Endothelial cell of umbilical vein (primary cell): ENCODE results near the gene SSC5D. TPM values are rescaled to one million over a fixed set of nuclear protein-coding genes. Genes with fewer than 3 reads are reported as not detected.

Source experiments
- BruUV-seq: library from RNA; stranded (reverse); fragments of 400-500 nt; replicated peaks from 2 replicates; lab custom pipeline; 2021; lab: Mats Ljungman, UMichigan
- CTCF ChIA-PET: fragments of 300-600, 350-600 bp; sonication (Branson Sonifier 250); formaldehyde crosslinking; loops from one replicate; lab custom pipeline; 2021; ENCODE audit warnings: antibody characterized with exemption, inconsistent platforms; lab: Charles Lee
- POLR2A ChIA-PET: fragments of 300-600, 350-600 bp; sonication (Branson Sonifier 250); formaldehyde crosslinking; loops from one replicate; lab custom pipeline; 2021; ENCODE audit warnings: antibody characterized with exemption, inconsistent platforms; lab: Charles Lee
- DNase-seq: peaks from one replicate; pipeline ENCODE4 v3.0.0-alpha.2; 2011; ENCODE audit warnings: low read depth, low spot score
- FAIRE-seq: peaks from 2 replicates; lab custom pipeline; 2011; peaks lifted over from hg19 to GRCh38; lab: Jason Lieb, UNC
- H2AFZ ChIP-seq: 2 replicates; pipeline ENCODE4 v1.6.0; 2012; ENCODE audit warnings: low read depth, low read length, control low read depth, inconsistent platforms
- H3K27ac ChIP-seq: 2 replicates; pipeline ENCODE4 v1.5.1; 2011; ENCODE audit warnings: low read depth, mild to moderate bottlenecking, control low read depth, low read length, moderate library complexity; ENCODE audit not compliant: insufficient read depth
- H3K27me3 ChIP-seq, 2 experiments: 2 replicates each; pipeline versions ENCODE4 v1.6.0 to v1.6.1; 2011; ENCODE audit warnings: low read length in 2 of 2, mixed read lengths in 1 of 2; ENCODE audit not compliant: control insufficient read depth in 2 of 2, insufficient read depth in 2 of 2
- H3K36me3 ChIP-seq, 2 experiments: 2 replicates in 1 of 2; 3 replicates in 1 of 2; pipeline ENCODE4 v1.5.1; 2011; ENCODE audit warnings: low read length in 2 of 2, mild to moderate bottlenecking in 1 of 2, moderate library complexity in 1 of 2; ENCODE audit not compliant: control insufficient read depth in 2 of 2, insufficient read depth in 2 of 2; ENCODE audit errors: extremely low read depth in 1 of 2
- H3K4me1 ChIP-seq: 3 replicates; pipeline ENCODE4 v1.5.1; 2011; ENCODE audit warnings: mild to moderate bottlenecking, low read length; ENCODE audit not compliant: control insufficient read depth, insufficient read depth; ENCODE audit errors: extremely low read depth
- H3K4me2 ChIP-seq: 2 replicates; pipeline ENCODE4 v1.6.1; 2011; ENCODE audit warnings: low read length, control low read depth, mixed read lengths; ENCODE audit not compliant: insufficient read depth
- H3K4me3 ChIP-seq, 3 experiments: fragments of 200-600 bp in 1 of 3; sonication (generic), shearing (Covaris generic) in 1 of 3; replicated peaks in 1 of 3; 2 replicates each; pipeline ENCODE4 v1.5.1; 2011 to 2016; ENCODE audit warnings: control low read depth in 3 of 3, low read length in 3 of 3, mild to moderate bottlenecking in 2 of 3, inconsistent platforms in 1 of 3, low read depth in 1 of 3, moderate library complexity in 1 of 3; ENCODE audit not compliant: insufficient read depth in 1 of 3
- H3K79me2 ChIP-seq: 2 replicates; pipeline ENCODE4 v1.6.0; 2012; ENCODE audit warnings: low read length, inconsistent platforms; ENCODE audit not compliant: control insufficient read depth, insufficient read depth
- H3K9ac ChIP-seq: replicated peaks from 2 replicates; pipeline ENCODE3; 2011; ENCODE audit warnings: low read length, control low read depth; ENCODE audit not compliant: insufficient read depth; ENCODE audit errors: extremely low read depth
- H3K9me1 ChIP-seq: replicated peaks from 3 replicates; pipeline ENCODE4 v1.6.0; 2011; ENCODE audit warnings: mild to moderate bottlenecking, low read length; ENCODE audit not compliant: control insufficient read depth, insufficient read depth; ENCODE audit errors: extremely low read depth
- H3K9me3 ChIP-seq: replicated peaks from 2 replicates; pipeline ENCODE4 v1.5.1; 2012; ENCODE audit warnings: low read length, inconsistent platforms; ENCODE audit not compliant: control insufficient read depth, insufficient read depth
- H4K20me1 ChIP-seq: replicated peaks from 2 replicates; pipeline ENCODE3; 2011; ENCODE audit warnings: mild to moderate bottlenecking, low read length; ENCODE audit not compliant: control insufficient read depth, insufficient read depth; ENCODE audit errors: extremely low read depth
- CTCF ChIP-seq, 2 donors: IDR thresholded peaks; 1 replicate in 1 of 2; 2 replicates in 1 of 2; pipeline ENCODE4 v1.5.1; 2011; ENCODE audit warnings: low read length in 2 of 2, mild to moderate bottlenecking in 2 of 2, moderate library complexity in 2 of 2, control low read depth in 1 of 2, inconsistent platforms in 1 of 2, low read depth in 1 of 2; ENCODE audit not compliant: insufficient read depth in 1 of 2; ENCODE audit errors: extremely low read depth in 1 of 2
- EZH2 ChIP-seq: IDR thresholded peaks from 2 replicates; pipeline ENCODE4 v1.6.1; 2012; ENCODE audit warnings: borderline replicate concordance, low read depth, mild to moderate bottlenecking, moderate library complexity, low read length, inconsistent platforms; ENCODE audit not compliant: severe bottlenecking
- FOS ChIP-seq: IDR thresholded peaks from 2 replicates; pipeline ENCODE4 v1.6.1; 2011; ENCODE audit warnings: mild to moderate bottlenecking, low read length, moderate library complexity, borderline replicate concordance; ENCODE audit not compliant: insufficient read depth
- GATA2 ChIP-seq: IDR thresholded peaks from 2 replicates; pipeline ENCODE4 v1.7.0; 2011; ENCODE audit warnings: low read depth, mild to moderate bottlenecking, moderate library complexity, mixed read lengths, low read length; ENCODE audit not compliant: insufficient read length, insufficient read depth
- JUN ChIP-seq: IDR thresholded peaks from 2 replicates; pipeline ENCODE4 v1.6.1; 2011; ENCODE audit warnings: borderline replicate concordance, low read depth; ENCODE audit not compliant: insufficient read length, insufficient read depth
- MAX ChIP-seq: IDR thresholded peaks from 2 replicates; pipeline ENCODE4 v1.6.1; 2011; ENCODE audit not compliant: insufficient read depth, insufficient read length
- MYC ChIP-seq: IDR thresholded peaks from one replicate; pipeline ENCODE4 v1.6.1; 2011; ENCODE audit warnings: mild to moderate bottlenecking, low read depth, low read length
- POLR2A ChIP-seq: IDR thresholded peaks from 2 replicates; pipeline ENCODE4 v1.6.1; 2012; ENCODE audit warnings: low read depth, mild to moderate bottlenecking, control low read depth, low read length
- POLR2AphosphoS5 ChIP-seq: IDR thresholded peaks from 2 replicates; pipeline ENCODE4 v1.6.1; 2012; ENCODE audit warnings: low read depth, mild to moderate bottlenecking, control low read depth, low read length, moderate library complexity; ENCODE audit not compliant: insufficient read depth
- dilution Hi-C: fragments of 300-500 bp; cut with MboI; formaldehyde crosslinking; loops from one replicate; pipeline ENCODE4 v1.15.0; 2019; ENCODE audit warnings: low sequenced_read_pairs; ENCODE audit not compliant: extremely low pct_ligation_motif_present
- intact Hi-C: fragments of 100-400 bp; cut with micrococcal nuclease; formaldehyde crosslinking; loops from one replicate; pipeline ENCODE4 v1.10.0; 2022
- polyA plus RNA-seq, 4 experiments: library from polyadenylated mRNA; depleted of rRNA in 3 of 4; stranded (reverse) in 3 of 4; unstranded in 1 of 4; fragments of >200 nt; gene quantifications; 2 replicates each; pipeline versions ENCODE4 v1.2.1 to v1.2.3, GENCODE V29; 2011 to 2012; ENCODE audit warnings: missing spikeins in 1 of 4
- total RNA-seq: library from RNA; stranded (reverse); gene quantifications from 2 replicates; pipeline ENCODE4 v1.2.3, GENCODE V29; 2021

Gene SSC5D
- total and polyA plus RNA-seq, 2 donors (not counting 3 experiments of a cell fraction or from before 2014, with no cell fraction given): 0.47 to 1.3 TPM

GRCh38 chr19:55504252-55504603, 16.0 kb downstream of the SSC5D start:
- BruUV-seq: no TSS peak
- POLR2A ChIA-PET: interaction anchor here (0.7 to 1.4 kb wide), 3 partner anchors 16 to 37 kb away, joined by 3 to 7 read pairs (median 5); partner anchors contain the start of gene ZNF628
- dilution Hi-C loops: no loop called here

More at GRCh38 chr19:55504252-55504603, 16.0 kb downstream of the SSC5D start:
- Histone ChIP-seq H4K20me1 (no peaks in the 10 kb centered on the region), H3K9ac (no peak overlapping the region), H3K4me3 (no peak overlapping the region), H3K4me1 (no peaks in the 10 kb centered on the region), H3K9me3 (no peaks in the 10 kb centered on the region), H2AFZ (no peak overlapping the region), H3K36me3 (no peaks in the 10 kb centered on the region), H3K9me1 (no peaks in the 10 kb centered on the region), H3K4me2 (no peak overlapping the region), H3K27ac (no peak overlapping the region), H3K27me3 (peaks cover 0 to 1% of the 10 kb centered on the region in 2 experiments), H3K79me2 (no peaks in the 10 kb centered on the region)
- FAIRE-seq (no peak), DNase-seq (no peak)
- intact Hi-C loops: loop anchor here (1.0 to 2.0 kb wide), 4 partner anchors 17 to 363 kb away; no protein-coding TSS in a partner anchor
- TF ChIP-seq MAX (no peak), MYC (no peak), JUN (no peak), CTCF (IDR thresholded peaks at IDR 0.05; ENCODE audit: extremely low read depth in 1 of 2, insufficient read depth in 1 of 2, low read depth in 1 of 2, low read length in 2 of 2) (no peak), POLR2A (no peak), FOS (no peak), EZH2 (no peak), GATA2 (no peak), POLR2AphosphoS5 (no peak)
- CTCF ChIA-PET: interaction anchor here (0.6 to 5.4 kb wide), 48 partner anchors 8 to 623 kb away, joined by 3 to 298 read pairs (median 5); partner anchors contain the start of genes FIZ1, ISOC2, KMT5C and NAT14
